H1 (cell line): Measurements from ENCODE around the gene GPR17. TPM values are rescaled to one million over a fixed set of nuclear protein-coding genes. Genes with fewer than 3 reads are reported as not detected.

Experiments
- CTCF ChIA-PET: fragments of 300-600 bp; sonication (Branson Sonifier 250); formaldehyde crosslinking; loops from one replicate; lab custom pipeline; 2021; ENCODE audit not compliant: partially characterized antibody; lab: Charles Lee
- POLR2A ChIA-PET: fragments of 300-600 bp; sonication (Branson Sonifier 250); formaldehyde crosslinking; loops from one replicate; lab custom pipeline; 2021; ENCODE audit warnings: inconsistent platforms; ENCODE audit not compliant: partially characterized antibody; lab: Charles Lee
- DNase-seq, 2 experiments: peaks; one replicate each; pipeline versions ENCODE4 v3.0.0 to v3.0.0-alpha.2; 2010 to 2022; ENCODE audit warnings: low spot score in 2 of 2, low read depth in 1 of 2, mixed read lengths in 1 of 2
- FAIRE-seq: peaks from 2 replicates; lab custom pipeline; 2011; peaks lifted over from hg19 to GRCh38; lab: Jason Lieb, UNC
- H2AFZ ChIP-seq: 2 replicates; pipeline ENCODE4 v1.8.1; 2012; ENCODE audit warnings: low read length, inconsistent platforms
- H2AK5ac ChIP-seq: 2 replicates; pipeline ENCODE4 v1.6.1; 2013; ENCODE audit warnings: low read depth, low read length
- H2BK120ac ChIP-seq: replicated peaks from 2 replicates; pipeline ENCODE3; 2013; ENCODE audit warnings: low read depth, low read length, inconsistent platforms
- H2BK12ac ChIP-seq: 2 replicates; pipeline ENCODE4 v1.6.1; 2013; ENCODE audit warnings: low read depth, low read length
- H2BK15ac ChIP-seq: 2 replicates; pipeline ENCODE4 v1.6.1; 2013; ENCODE audit warnings: low read length
- H2BK20ac ChIP-seq: 2 replicates; pipeline ENCODE4 v1.6.1; 2013; ENCODE audit warnings: low read length
- H2BK5ac ChIP-seq: 2 replicates; pipeline ENCODE4 v1.6.1; 2013; ENCODE audit warnings: low read depth, low read length
- H3K14ac ChIP-seq: 2 replicates; pipeline ENCODE4 v1.6.1; 2013; ENCODE audit warnings: inconsistent platforms; ENCODE audit not compliant: insufficient read length
- H3K18ac ChIP-seq: 2 replicates; pipeline ENCODE4 v1.6.1; 2013; ENCODE audit warnings: low read length; ENCODE audit errors: extremely low read depth
- H3K23ac ChIP-seq: 2 replicates; pipeline ENCODE4 v1.6.1; 2013; ENCODE audit warnings: inconsistent platforms; ENCODE audit not compliant: insufficient read length
- H3K23me2 ChIP-seq: 2 replicates; pipeline ENCODE4 v1.6.1; 2013; ENCODE audit warnings: low read depth, low read length
- H3K27ac ChIP-seq: 2 replicates; pipeline ENCODE4 v1.6.1; 2011; ENCODE audit warnings: low read depth, low read length, inconsistent platforms
- H3K27me3 ChIP-seq, 4 experiments: replicated peaks in 1 of 4; 1 replicate in 1 of 4; 2 replicates in 3 of 4; pipeline versions ENCODE4 v1.6.1 to v1.8.1; 2011 to 2013; ENCODE audit warnings: low read length in 3 of 4, mild to moderate bottlenecking in 3 of 4, inconsistent platforms in 2 of 4, mixed read lengths in 2 of 4, moderate library complexity in 1 of 4; ENCODE audit not compliant: control insufficient read depth in 3 of 4, insufficient read depth in 3 of 4; ENCODE audit errors: extremely low read depth in 1 of 4
- H3K36me3 ChIP-seq, 4 experiments: 2 replicates each; pipeline versions ENCODE4 v1.6.1 to v1.8.1; 2011 to 2013; ENCODE audit warnings: mild to moderate bottlenecking in 4 of 4, low read length in 3 of 4, moderate library complexity in 2 of 4, control low read depth in 1 of 4, inconsistent platforms in 1 of 4; ENCODE audit not compliant: insufficient read depth in 4 of 4, control insufficient read depth in 2 of 4
- H3K4ac ChIP-seq: replicated peaks from 2 replicates; pipeline ENCODE3; 2013; ENCODE audit warnings: low read length, low read depth, mixed read lengths, inconsistent platforms; ENCODE audit not compliant: insufficient read length
- H3K4me1 ChIP-seq, 4 experiments: replicated peaks in 1 of 4; 1 replicate in 1 of 4; 2 replicates in 3 of 4; pipeline versions ENCODE4 v1.6.1 to v1.8.1; 2011 to 2013; ENCODE audit warnings: low read length in 3 of 4, inconsistent platforms in 2 of 4, mixed read lengths in 1 of 4; ENCODE audit not compliant: insufficient read depth in 4 of 4, control insufficient read depth in 3 of 4
- H3K4me2 ChIP-seq, 2 experiments: 2 replicates each; pipeline versions ENCODE4 v1.6.1 to v1.8.1; 2011 to 2013; ENCODE audit warnings: low read depth in 2 of 2, low read length in 2 of 2, control low read depth in 1 of 2, inconsistent platforms in 1 of 2, mild to moderate bottlenecking in 1 of 2; ENCODE audit not compliant: insufficient read depth in 1 of 2
- H3K4me3 ChIP-seq, 4 experiments: fragments of 200-600, 300-600 bp in 1 of 4; sonication (generic), shearing (Covaris generic), sonication (Bioruptor Twin) in 1 of 4; 2 replicates each; pipeline versions ENCODE4 v1.5.1 to v1.8.1; 2011 to 2016; ENCODE audit warnings: low read length in 4 of 4, low read depth in 3 of 4, control low read depth in 2 of 4, inconsistent platforms in 2 of 4, mild to moderate bottlenecking in 2 of 4, mixed read lengths in 1 of 4, moderate library complexity in 1 of 4; ENCODE audit not compliant: insufficient read depth in 2 of 4; ENCODE audit errors: extremely low read depth in 1 of 4
- H3K56ac ChIP-seq: replicated peaks from 2 replicates; pipeline ENCODE3; 2013; ENCODE audit warnings: low read depth, mild to moderate bottlenecking, mixed read lengths, low read length, inconsistent platforms; ENCODE audit not compliant: insufficient read length
- H3K79me1 ChIP-seq: 2 replicates; pipeline ENCODE4 v1.6.1; 2013; ENCODE audit warnings: low read depth, low read length, control low read depth
- H3K79me2 ChIP-seq, 2 experiments: 2 replicates each; pipeline versions ENCODE4 v1.6.1 to v1.8.1; 2012 to 2013; ENCODE audit warnings: low read length in 2 of 2, mild to moderate bottlenecking in 2 of 2, inconsistent platforms in 1 of 2; ENCODE audit not compliant: insufficient read depth in 2 of 2, control insufficient read depth in 1 of 2
- H3K9ac ChIP-seq, 4 experiments: replicated peaks in 1 of 4; 1 replicate in 1 of 4; 2 replicates in 3 of 4; pipeline versions ENCODE4 v1.6.1 to v1.8.1; 2011 to 2013; ENCODE audit warnings: low read depth in 3 of 4, low read length in 3 of 4, control low read depth in 2 of 4, mild to moderate bottlenecking in 2 of 4, moderate library complexity in 2 of 4, inconsistent platforms in 1 of 4; ENCODE audit errors: extremely low read depth in 1 of 4
- H3K9me3 ChIP-seq, 2 experiments: 2 replicates each; pipeline versions ENCODE4 v1.6.1 to v1.8.1; 2012 to 2013; ENCODE audit warnings: mild to moderate bottlenecking in 2 of 2, moderate library complexity in 2 of 2, control low read depth in 1 of 2, inconsistent platforms in 1 of 2, low read depth in 1 of 2, low read length in 1 of 2, mixed read lengths in 1 of 2; ENCODE audit not compliant: insufficient read depth in 2 of 2
- H4K20me1 ChIP-seq, 2 experiments: replicated peaks in 1 of 2; 2 replicates each; pipeline versions ENCODE3 to v1.8.1; 2011 to 2013; ENCODE audit warnings: inconsistent platforms in 2 of 2, low read length in 2 of 2, mild to moderate bottlenecking in 1 of 2; ENCODE audit not compliant: insufficient read depth in 2 of 2, control insufficient read depth in 1 of 2
- H4K5ac ChIP-seq: 2 replicates; pipeline ENCODE4 v1.6.1; 2013; ENCODE audit warnings: low read length, low read depth, mixed read lengths, inconsistent platforms; ENCODE audit not compliant: insufficient read length
- H4K8ac ChIP-seq: 2 replicates; pipeline ENCODE4 v1.8.0; 2013; ENCODE audit warnings: mild to moderate bottlenecking, moderate library complexity, low read length, inconsistent platforms; ENCODE audit not compliant: insufficient read depth; ENCODE audit errors: extremely low read depth
- H4K91ac ChIP-seq: replicated peaks from 2 replicates; pipeline ENCODE3; 2013; ENCODE audit warnings: low read length, mixed read lengths, inconsistent platforms; ENCODE audit not compliant: insufficient read length
- BCL11A ChIP-seq, 2 experiments: IDR thresholded peaks; one replicate each; pipeline ENCODE4 v1.6.1; 2011; ENCODE audit warnings: low read depth in 2 of 2, low read length in 2 of 2, mild to moderate bottlenecking in 2 of 2
- CHD2 ChIP-seq: IDR thresholded peaks from 2 replicates; pipeline ENCODE4 v1.6.1; 2012; ENCODE audit warnings: low read length, improper control_type of control experiment
- CTCF ChIP-seq, 3 experiments: IDR thresholded peaks; 1 replicate in 2 of 3; 2 replicates in 1 of 3; pipeline versions ENCODE4 v1.5.1 to v1.6.1; 2011; ENCODE audit warnings: low read length in 3 of 3, mild to moderate bottlenecking in 3 of 3, inconsistent platforms in 2 of 3, low read depth in 1 of 3, moderate library complexity in 1 of 3; ENCODE audit not compliant: insufficient read depth in 1 of 3; ENCODE audit errors: control extremely low read depth in 1 of 3
- EGR1 ChIP-seq: IDR thresholded peaks from 2 replicates; pipeline ENCODE4 v1.6.1; 2011; ENCODE audit warnings: low read depth, low read length, borderline replicate concordance
- GTF2F1 ChIP-seq: IDR thresholded peaks from 2 replicates; pipeline ENCODE4 v1.6.1; 2012; ENCODE audit warnings: low read depth, low read length, improper control_type of control experiment, borderline replicate concordance
- PHF8 ChIP-seq: fragments of 200-600 bp; sonication (generic); conservative IDR thresholded peaks from 2 replicates; pipeline ENCODE4 v1.7.1; 2012; ENCODE audit warnings: low read depth, mild to moderate bottlenecking, inconsistent platforms, low read length, moderate library complexity
- RAD21 ChIP-seq, 2 experiments: IDR thresholded peaks in 1 of 2; conservative IDR thresholded peaks in 1 of 2; 2 replicates each; pipeline ENCODE4 v1.6.1; 2011; ENCODE audit warnings: low read depth in 2 of 2, low read length in 2 of 2, improper control_type of control experiment in 1 of 2, inconsistent platforms in 1 of 2, mild to moderate bottlenecking in 1 of 2, moderate library complexity in 1 of 2
- RBBP5 ChIP-seq: IDR thresholded peaks from 2 replicates; pipeline ENCODE4 v1.7.1; 2012; ENCODE audit warnings: low read depth, mild to moderate bottlenecking, inconsistent platforms, low read length, moderate library complexity, borderline replicate concordance
- RXRA ChIP-seq: IDR thresholded peaks from 2 replicates; pipeline ENCODE4 v1.6.1; 2011; ENCODE audit warnings: low read depth, mild to moderate bottlenecking, low read length, moderate library complexity; ENCODE audit not compliant: insufficient read depth
- SUZ12 ChIP-seq: fragments of 200-600 bp; sonication (generic); IDR thresholded peaks from 2 replicates; pipeline ENCODE4 v1.6.1; 2012; ENCODE audit warnings: mild to moderate bottlenecking, inconsistent platforms, low read length, moderate library complexity, mixed read lengths
- WGBS, 2 experiments: shearing (Covaris generic) in 1 of 2; methylation state at CpG; one replicate each; pipeline versions ENCODE4 v1.1.6 to v1.1.7; 2013 to 2015; ENCODE audit warnings: low lambda C conversion rate in 2 of 2, mixed read lengths in 2 of 2, inconsistent platforms in 1 of 2, low coverage in 1 of 2, missing lambda C conversion rate in 1 of 2; ENCODE audit not compliant: insufficient replicate concordance in 2 of 2, insufficient coverage in 1 of 2, insufficient read length in 1 of 2; ENCODE audit errors: extremely low coverage in 1 of 2, missing lambda C conversion rate in 1 of 2; 5-methylcytosine and 5-hydroxymethylcytosine counted together
- polyA plus RNA-seq, 7 experiments: library from polyadenylated mRNA; depleted of rRNA in 3 of 7; stranded (reverse) in 5 of 7; unstranded in 2 of 7; fragments of >200 nt in 5 of 7; fragments of 200-250 nt in 2 of 7; gene quantifications; 1 replicate in 5 of 7; 2 replicates in 1 of 7; 4 replicates in 1 of 7; pipeline versions ENCODE4 v1.2.1 to v1.2.3, GENCODE V29; 2011 to 2013; ENCODE audit warnings: missing spikeins in 2 of 7, mixed read lengths in 2 of 7
- total RNA-seq: library from RNA; stranded (reverse); fragmentation: NEBNext Ultra II Directional; extraction: Animal tissue kit (Norgen Biotek cat#: 25700); gene quantifications from 2 replicates; pipeline ENCODE4 v1.2.1, GENCODE V29; 2021

The GPR17 gene
- total and polyA plus RNA-seq, 2 of the 8 experiments (the other 6 are each of a cell fraction or from before 2014, with no cell fraction given): 0.03 TPM; not detected in 1

GRCh38 chr2:127663566-127664064 lies 17.7 kb downstream of the GPR17 start:
- Histone ChIP-seq H3K4ac (no peak overlapping the region), H3K18ac (no peak overlapping the region), H2BK12ac (no peak overlapping the region), H4K5ac (no peak overlapping the region), H3K79me2 (no peaks in the 10 kb centered on the region), H3K9ac (no peak overlapping the region), H3K4me1 (peaks cover 0 to 3% (median 0%) of the 10 kb centered on the region in 4 experiments; a peak in 4 of 7 replicates), H3K23ac (no peak overlapping the region), H4K8ac (no peak overlapping the region), H2BK120ac (no peak overlapping the region), H3K27me3 (peaks cover 9 to 33% (median 25%) of the 10 kb centered on the region in 4 experiments), H2AFZ (no peak overlapping the region), H3K14ac (no peak overlapping the region), H3K4me2 (peak overlapping the region; percentile 43 to 71; a peak in 3 of 4 replicates), H2AK5ac (no peak overlapping the region), H2BK20ac (no peak overlapping the region), H3K4me3 (peak overlapping the region in 1 of 4 experiments; percentile 63; a peak in 2 of 8 replicates), H3K27ac (no peak overlapping the region), H2BK15ac (no peak overlapping the region), H3K9me3 (no peaks in the 10 kb centered on the region), H3K79me1 (no peaks in the 10 kb centered on the region), H3K56ac (no peak overlapping the region), H3K36me3 (no peaks in the 10 kb centered on the region), H4K91ac (no peak overlapping the region), H2BK5ac (no peak overlapping the region), H4K20me1 (no peaks in the 10 kb centered on the region), H3K23me2 (peaks cover 3% of the 10 kb centered on the region; the same call in 1 of the 2 replicates)
- ChIA-PET POLR2A (interaction anchor here (1.1 to 3.8 kb wide), 2 partner anchors 12 to 148 kb away, joined by 3 to 21 read pairs; partner anchors contain the start of genes LIMS2 and WDR33), CTCF (interaction anchor here (0.7 to 4.1 kb wide), 8 partner anchors 10 to 72 kb away, joined by 3 to 15 read pairs (median 5); no protein-coding TSS in a partner anchor)
- 88% methylated on average over 5 of the region's 6 CpGs; no CpG with 5 or more reads in 1 of the 2 experiments for WGBS, 2 experiments
- FAIRE-seq (no peak), DNase-seq (no peak)
- TF ChIP-seq GTF2F1 (no peak), CHD2 (no peak), EGR1 (no peak), CTCF (IDR thresholded peaks at IDR 0.05; ENCODE audit: control extremely low read depth in 1 of 3, insufficient read depth in 1 of 3, low read depth in 1 of 3, low read length in 3 of 3) (no peak), SUZ12 (no peak), BCL11A (IDR thresholded peaks at IDR 0.05; ENCODE audit: low read depth in 2 of 2, low read length in 2 of 2) (no peak), RXRA (no peak), RBBP5 (no peak), RAD21 (IDR thresholded peaks at IDR 0.05 in 1 of 2, conservative IDR thresholded peaks at IDR 0.05 in 1 of 2; ENCODE audit: low read depth in 2 of 2, low read length in 2 of 2) (no peak), PHF8 (no peak)
